ENCODE results near the gene FBXL7.

Gene FBXL7

DNA sequence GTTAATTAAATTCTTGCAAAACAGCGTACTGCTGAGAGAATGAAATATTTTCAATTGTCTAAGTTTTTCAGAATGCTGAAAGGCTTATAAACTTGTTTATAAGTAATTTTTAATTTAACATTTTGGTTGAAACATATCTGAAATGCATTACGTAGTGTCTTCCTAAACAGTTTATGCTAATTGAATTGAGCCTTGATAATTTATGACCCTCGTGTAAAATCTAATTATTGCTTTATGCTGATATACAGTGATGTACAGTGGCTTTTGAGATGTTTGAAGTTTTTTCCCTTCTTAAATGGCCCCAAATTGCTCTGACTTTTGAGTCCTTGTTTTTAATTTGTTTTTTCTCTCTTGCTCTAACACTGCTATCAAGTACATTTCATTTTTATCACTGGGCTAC is 262.7 kb downstream of the FBXL7 start:
- DNase-seq (ENCODE audit: low spot score) = peak; percentile 52

GRCh38 chr5:15763754-15764153 is 263.8 kb downstream of the FBXL7 start:
- DNase-seq (ENCODE audit: low spot score) = peak; percentile 11

DNA sequence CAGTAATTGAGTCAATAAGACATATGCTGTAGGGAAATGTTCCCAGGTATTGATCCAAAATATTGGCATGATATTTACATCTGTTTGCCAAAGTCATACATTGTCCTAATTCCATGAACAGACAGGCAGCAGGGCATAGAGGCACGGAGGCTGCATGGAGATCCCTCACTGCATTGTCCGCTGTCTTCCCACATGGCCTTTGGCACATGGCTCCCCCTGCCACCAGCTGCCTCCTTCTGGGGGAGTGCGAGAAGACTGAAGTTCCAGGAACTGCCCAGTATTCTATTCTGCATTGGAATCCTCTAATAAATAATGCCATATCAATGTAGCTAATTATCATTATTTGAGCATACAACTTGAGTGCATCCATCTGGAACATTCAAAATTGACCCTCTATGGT is 269.0 kb downstream of the FBXL7 start:
- no peak for DNase-seq (ENCODE audit: low spot score)

GRCh38 chr5:15772131-15772530 is 272.2 kb downstream of the FBXL7 start:
- no peak for DNase-seq (ENCODE audit: low spot score)

DNA sequence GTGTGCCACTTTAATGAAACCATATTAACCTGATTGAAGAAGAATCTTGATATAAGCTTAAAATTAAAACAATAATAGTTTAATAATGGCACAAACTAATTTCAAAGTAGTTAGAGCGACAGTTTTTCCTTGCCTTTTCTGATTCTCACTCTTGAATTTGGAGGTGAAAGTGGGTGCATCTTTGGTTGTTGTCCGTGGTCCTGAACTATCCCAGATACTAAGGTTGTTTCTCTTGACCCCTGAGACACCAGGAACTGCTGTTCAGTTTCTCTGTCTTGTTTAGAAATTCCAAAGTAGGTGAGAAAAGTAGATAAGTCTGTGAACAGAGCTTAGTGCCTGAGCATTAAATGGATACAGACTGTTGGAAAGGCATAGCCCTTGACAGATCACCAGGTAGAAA is 274.7 kb downstream of the FBXL7 start:
- no peak for DNase-seq (ENCODE audit: low spot score)

DNA sequence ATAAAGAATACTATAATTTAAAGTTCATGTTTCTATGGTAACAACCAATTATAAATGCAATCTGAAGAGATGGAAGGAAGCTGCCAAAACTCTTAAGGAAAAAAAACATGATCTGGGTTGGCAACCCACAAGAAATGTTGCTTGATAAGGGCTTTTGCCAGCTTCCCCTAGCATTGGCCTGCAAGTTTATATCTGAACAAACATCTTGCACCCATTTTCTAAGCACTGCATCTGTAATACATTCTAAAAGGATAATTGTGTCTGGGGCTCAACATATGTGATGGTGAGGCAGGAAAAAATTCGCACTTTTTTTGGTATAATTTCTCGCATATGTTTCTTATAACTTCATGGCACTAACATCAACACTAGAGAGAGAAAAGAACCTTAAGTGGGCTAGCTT is 276.4 kb downstream of the FBXL7 start:
- DNase-seq (ENCODE audit: low spot score) = no peak

- DNase-seq (ENCODE audit: low spot score) = no peak
These were observed 283.8 kb downstream of the FBXL7 start for GRCh38 chr5:15783734-15784133.

DNA sequence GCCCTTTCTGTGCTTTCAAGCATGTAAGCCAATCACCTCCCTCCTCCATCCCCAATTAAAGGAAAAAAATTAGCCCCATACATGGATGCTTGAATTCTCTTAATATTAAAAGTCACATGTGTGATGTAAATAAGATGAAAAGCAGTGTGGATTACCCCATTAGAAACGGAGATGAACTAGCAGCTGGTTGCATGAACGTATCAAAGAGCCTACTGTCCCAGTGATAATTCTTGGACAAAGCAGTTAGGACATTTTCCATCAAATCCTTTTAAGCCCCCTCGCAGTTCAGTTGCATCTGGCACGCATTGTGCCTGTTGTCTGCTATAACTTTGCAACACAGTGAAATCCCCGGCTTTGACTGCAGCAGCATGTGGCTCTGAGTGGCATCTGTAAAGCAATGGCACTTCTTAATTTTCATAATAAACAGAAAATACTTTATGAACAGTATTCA is 285.6 kb downstream of the FBXL7 start:
- no peak for DNase-seq (ENCODE audit: low spot score)

DNA sequence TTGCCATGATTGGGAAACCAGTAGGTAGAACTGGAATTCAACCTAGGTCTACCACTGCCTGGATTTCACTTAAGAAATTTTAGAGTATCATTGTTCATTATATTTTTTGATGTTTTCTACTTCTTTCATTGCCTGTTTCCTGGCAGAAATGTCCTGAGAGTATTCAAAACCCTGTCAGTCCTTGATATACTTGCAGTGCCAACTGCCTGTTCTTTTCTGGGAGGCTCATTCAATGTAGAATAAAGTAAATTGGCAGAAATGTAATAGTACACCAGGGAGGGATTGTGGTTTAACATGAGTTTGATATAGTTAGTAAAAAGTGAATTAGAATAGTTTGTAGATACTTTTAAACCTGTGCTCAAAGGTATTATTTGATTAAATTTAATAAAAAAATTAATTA is 286.3 kb downstream of the FBXL7 start:
- no peak for DNase-seq (ENCODE audit: low spot score)

DNA sequence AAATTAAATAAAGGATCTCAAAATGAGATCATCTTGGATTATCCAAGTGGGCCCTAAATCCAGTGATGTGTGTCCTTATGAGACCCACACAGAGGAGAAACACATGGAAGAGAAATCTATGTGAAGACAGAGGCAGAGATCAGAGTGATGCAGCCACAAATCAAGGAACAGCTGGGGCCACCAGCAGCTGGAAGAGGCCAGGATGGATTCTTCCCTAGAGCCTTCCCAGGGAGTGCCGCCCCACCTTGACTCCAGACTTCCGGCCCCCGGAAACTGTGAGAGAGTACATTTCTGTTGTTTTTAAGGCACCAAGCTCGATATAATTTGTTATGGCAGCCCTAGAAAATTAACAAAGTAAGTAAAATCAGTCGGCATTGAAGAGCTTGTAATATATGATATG is 286.9 kb downstream of the FBXL7 start:
- DNase-seq (ENCODE audit: low spot score) = no peak

DNA sequence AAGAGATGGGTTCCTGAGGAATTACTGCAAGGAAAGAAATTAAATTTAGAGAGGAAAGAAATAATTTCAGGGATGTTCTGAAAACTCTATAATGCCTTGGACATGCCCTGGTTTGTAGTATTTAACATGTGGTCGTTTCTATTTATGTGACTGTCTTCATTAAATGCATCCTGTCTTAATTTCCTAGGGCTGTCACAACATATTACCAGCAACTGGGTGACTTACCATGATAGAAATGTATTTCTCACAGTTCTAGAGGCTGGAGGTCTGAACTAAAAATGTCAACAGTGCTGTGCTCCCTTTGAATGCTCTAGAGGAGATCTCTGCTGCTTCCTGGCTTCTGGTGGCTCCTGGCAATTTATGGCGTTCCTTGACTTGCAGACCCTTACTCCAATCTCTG is 287.7 kb downstream of the FBXL7 start:
- no peak for DNase-seq (ENCODE audit: low spot score)

DNA sequence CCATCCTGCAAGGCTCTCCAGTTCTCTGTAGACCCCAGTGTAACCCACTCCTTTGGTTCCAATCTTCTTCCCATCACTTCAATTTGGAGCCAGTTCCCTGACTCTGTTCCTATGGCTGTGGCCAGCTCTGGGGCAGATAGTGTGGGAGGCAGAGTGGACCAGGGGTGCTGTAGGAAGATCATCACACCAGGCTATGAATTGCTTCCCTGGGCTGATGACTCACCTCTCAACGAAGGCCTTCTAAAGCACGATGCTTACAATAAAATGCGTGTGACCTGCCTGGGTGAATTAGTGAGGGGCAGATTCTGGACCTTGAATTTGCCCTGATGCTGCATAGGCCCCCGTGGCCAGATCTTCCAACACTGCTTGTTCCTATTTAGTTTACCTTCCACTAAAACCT is 289.7 kb downstream of the FBXL7 start:
- no peak for DNase-seq (ENCODE audit: low spot score)

- DNase-seq (ENCODE audit: low spot score) = peak; percentile 15
These were observed 290.6 kb downstream of the FBXL7 start for GRCh38 chr5:15790446-15791018.

DNA sequence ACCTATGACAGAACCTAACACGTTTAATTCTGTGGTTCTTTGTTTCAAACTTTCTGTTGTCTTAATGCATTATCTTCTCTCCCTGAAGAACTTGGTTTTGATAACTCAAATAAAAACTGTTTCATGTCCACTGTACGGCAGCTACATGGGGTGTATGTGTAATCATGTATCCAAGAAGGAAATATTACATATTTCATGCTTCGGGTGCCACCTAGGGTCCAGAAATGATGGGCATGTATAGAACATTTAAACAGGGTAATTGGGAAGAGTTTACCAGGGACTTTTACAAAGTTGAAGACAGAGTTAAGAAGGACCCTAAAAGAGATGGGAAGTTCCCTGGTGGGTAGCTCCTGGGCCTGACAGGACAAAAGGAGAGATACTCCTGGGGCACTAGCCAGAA is 291.3 kb downstream of the FBXL7 start:
- DNase-seq (ENCODE audit: low spot score) = no peak

- DNase-seq (ENCODE audit: low spot score) = no peak
These were observed 291.9 kb downstream of the FBXL7 start for GRCh38 chr5:15791859-15792258.

- no peak for DNase-seq (ENCODE audit: low spot score)
These were observed 294.3 kb downstream of the FBXL7 start for GRCh38 chr5:15794052-15794985.

- DNase-seq (ENCODE audit: low spot score) = no peak
These were observed 296.1 kb downstream of the FBXL7 start for GRCh38 chr5:15796096-15796495.

- no peak for DNase-seq (ENCODE audit: low spot score)
These were observed 296.6 kb downstream of the FBXL7 start for GRCh38 chr5:15796557-15796956.

GRCh38 chr5:15797116-15797515 is 297.1 kb downstream of the FBXL7 start:
- no peak for DNase-seq (ENCODE audit: low spot score)

GRCh38 chr5:15798006-15798405 is 298.0 kb downstream of the FBXL7 start:
- DNase-seq (ENCODE audit: low spot score) = no peak

DNA sequence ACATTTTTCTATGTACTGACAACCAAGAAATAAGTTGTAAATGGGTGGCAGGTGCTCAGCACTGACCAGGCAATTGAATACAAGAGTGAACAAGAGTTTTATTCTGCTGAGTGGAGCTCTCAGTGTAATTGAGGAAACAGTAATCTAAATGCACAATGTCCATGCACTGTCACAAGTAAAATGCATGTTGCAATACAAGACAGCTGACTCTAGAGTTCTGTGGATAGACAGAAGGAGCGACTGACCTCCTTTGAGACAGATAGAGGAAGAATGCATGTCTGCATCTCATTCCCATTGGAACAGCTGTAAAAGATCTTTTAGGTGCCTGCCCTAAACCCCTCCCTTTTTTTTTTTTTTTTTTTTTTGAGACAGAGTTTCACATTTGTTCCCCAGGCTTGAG is 299.0 kb downstream of the FBXL7 start:
- no peak for DNase-seq (ENCODE audit: low spot score)

- no peak for DNase-seq (ENCODE audit: low spot score)
These were observed 299.6 kb downstream of the FBXL7 start for GRCh38 chr5:15799612-15800011.

DNA sequence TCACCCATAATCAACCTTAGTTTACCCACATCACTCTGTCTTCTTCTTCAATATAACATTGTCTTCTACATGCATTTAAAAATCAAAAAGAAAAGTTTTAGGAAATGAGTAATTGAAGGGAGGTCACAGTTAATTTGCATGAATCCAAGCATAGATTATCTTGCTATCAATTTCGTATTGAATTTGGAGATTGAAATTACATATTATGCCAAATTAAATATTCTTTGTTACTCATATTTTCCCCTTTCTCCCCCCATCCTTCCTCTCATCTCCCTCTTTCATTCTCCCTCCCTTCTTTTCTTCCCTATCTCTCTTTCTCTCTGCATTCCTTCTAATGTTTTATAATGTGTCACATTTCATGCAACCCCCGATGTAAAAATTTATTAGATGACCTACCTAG is 303.3 kb downstream of the FBXL7 start:
- DNase-seq (ENCODE audit: low spot score) = no peak

Data from SK-N-DZ (cell line).